Type B pancreatic cell (in vitro differentiated cells): ENCODE data around the gene NSD1. TPM values are rescaled to one million over a fixed set of nuclear protein-coding genes. Genes with fewer than 3 reads are reported as not detected.

Experiments used
- DNase-seq: peaks from one replicate; pipeline ENCODE4 v3.0.0; 2021; ENCODE audit warnings: mixed read lengths; ENCODE audit not compliant: unreplicated experiment; ENCODE audit errors: extremely low spot score
- H3K27ac Mint-ChIP-seq: 2 replicates; pipeline ENCODE4 v1.8.0; 2021; ENCODE audit warnings: mild to moderate bottlenecking, mixed read lengths
- H3K27me3 Mint-ChIP-seq: 2 replicates; pipeline ENCODE4 v1.8.0; 2021; ENCODE audit warnings: mixed read lengths
- H3K36me3 Mint-ChIP-seq: 2 replicates; pipeline ENCODE4 v1.8.0; 2021; ENCODE audit warnings: mixed read lengths
- H3K4me1 Mint-ChIP-seq: one replicate; pipeline ENCODE4 v1.8.0; 2021; ENCODE audit warnings: mixed read lengths; ENCODE audit not compliant: unreplicated experiment
- H3K4me3 Mint-ChIP-seq: 2 replicates; pipeline ENCODE4 v1.8.0; 2021; ENCODE audit warnings: mild to moderate bottlenecking, mixed read lengths
- H3K9me3 Mint-ChIP-seq: 2 replicates; pipeline ENCODE4 v1.8.0; 2021; ENCODE audit warnings: mixed read lengths
- CTCF ChIP-seq: fragments of 200-600 bp; sonication (generic); conservative IDR thresholded peaks from 2 replicates; pipeline ENCODE4 v1.5.0; 2021; ENCODE audit warnings: antibody characterized with exemption, mild to moderate bottlenecking
- total RNA-seq: library from RNA; stranded (reverse); gene quantifications from 2 replicates; pipeline ENCODE4 v1.2.1, GENCODE V29; 2021; ENCODE audit warnings: low replicate concordance

Gene NSD1
- total RNA-seq, 1 donor from 2014 or later, result 115 TPM

GRCh38 chr5:177189416-177189815 lies 55.8 kb downstream of the NSD1 start:
- DNase-seq, result no peak
- no peak for TF ChIP-seq CTCF
- no peak overlapping the region for H3K4me3 Mint-ChIP-seq
- H3K27ac Mint-ChIP-seq, result no peak overlapping the region
- no peaks in the 10 kb centered on the region for H3K27me3 Mint-ChIP-seq
- H3K4me1 Mint-ChIP-seq, result peaks cover 4% of the 10 kb centered on the region
- H3K9me3 Mint-ChIP-seq, result no peaks in the 10 kb centered on the region
- peaks cover 14% of the 10 kb centered on the region for H3K36me3 Mint-ChIP-seq

- no peaks in the 10 kb centered on the region for H3K9me3 Mint-ChIP-seq
- no peak overlapping the region for H3K27ac Mint-ChIP-seq
- H3K4me3 Mint-ChIP-seq, result no peak overlapping the region
- peaks cover 14% of the 10 kb centered on the region for H3K36me3 Mint-ChIP-seq
- peaks cover 4% of the 10 kb centered on the region for H3K4me1 Mint-ChIP-seq
- no peaks in the 10 kb centered on the region for H3K27me3 Mint-ChIP-seq
- TF ChIP-seq CTCF, result no peak
- DNase-seq, result no peak
These were observed 56.4 kb downstream of the NSD1 start for GRCh38 chr5:177189965-177190364.

GRCh38 chr5:177194268-177194667 lies 60.7 kb downstream of the NSD1 start:
- H3K9me3 Mint-ChIP-seq, result no peaks in the 10 kb centered on the region
- H3K27ac Mint-ChIP-seq, result no peak overlapping the region
- H3K36me3 Mint-ChIP-seq, result peaks cover 27% of the 10 kb centered on the region
- no peaks in the 10 kb centered on the region for H3K4me1 Mint-ChIP-seq
- no peak for DNase-seq
- TF ChIP-seq CTCF, result no peak
- no peaks in the 10 kb centered on the region for H3K27me3 Mint-ChIP-seq
- H3K4me3 Mint-ChIP-seq, result no peak overlapping the region

- DNase-seq, result no peak
- TF ChIP-seq CTCF, result no peak
- no peaks in the 10 kb centered on the region for H3K9me3 Mint-ChIP-seq
- no peaks in the 10 kb centered on the region for H3K27me3 Mint-ChIP-seq
- H3K4me3 Mint-ChIP-seq, result no peak overlapping the region
- H3K4me1 Mint-ChIP-seq, result no peaks in the 10 kb centered on the region
- H3K36me3 Mint-ChIP-seq, result peaks cover 29% of the 10 kb centered on the region
- H3K27ac Mint-ChIP-seq, result no peak overlapping the region
These were observed 61.9 kb downstream of the NSD1 start for GRCh38 chr5:177195307-177195952.

GRCh38 chr5:177198738-177199137 lies 65.2 kb downstream of the NSD1 start:
- Mint-ChIP-seq H3K9me3 (no peaks in the 10 kb centered on the region), H3K4me1 (no peaks in the 10 kb centered on the region), H3K36me3 (peaks cover 36% of the 10 kb centered on the region), H3K4me3 (no peak overlapping the region), H3K27ac (no peak overlapping the region), H3K27me3 (no peaks in the 10 kb centered on the region)
- TF ChIP-seq CTCF, result no peak
- DNase-seq, result no peak

- Mint-ChIP-seq H3K4me1 (no peaks in the 10 kb centered on the region), H3K9me3 (no peaks in the 10 kb centered on the region), H3K36me3 (peaks cover 31% of the 10 kb centered on the region), H3K27me3 (no peaks in the 10 kb centered on the region), H3K27ac (no peak overlapping the region), H3K4me3 (no peak overlapping the region)
- TF ChIP-seq CTCF, result no peak
- DNase-seq, result no peak
These were observed 70.7 kb downstream of the NSD1 start for GRCh38 chr5:177204281-177204680.
